ENCODE measurements around the gene EIF6.

Gene EIF6

GRCh38 chr20:35279533-35280174 lies 4.9 kb downstream of the EIF6 start:
- H3K27me3 ChIP-seq: no peaks in the 10 kb centered on the region
- no peak overlapping the region for H3K4me3 ChIP-seq (ENCODE audit: low read depth, low read length)
- H3K36me3 ChIP-seq: peaks cover 37% of the 10 kb centered on the region
- H3K4me1 ChIP-seq: no peaks in the 10 kb centered on the region
- H3K9me3 ChIP-seq: no peaks in the 10 kb centered on the region
- TF ChIP-seq CTCF (IDR thresholded peaks at IDR 0.05; ENCODE audit: low read depth, low read length): no peak
- no peak for DNase-seq

GRCh38 chr20:35279040-35279439 lies 5.5 kb downstream of the EIF6 start:
- no peak for TF ChIP-seq CTCF (IDR thresholded peaks at IDR 0.05; ENCODE audit: low read depth, low read length)
- Histone ChIP-seq H3K27me3 (no peaks in the 10 kb centered on the region), H3K4me3 (ENCODE audit: low read depth, low read length) (no peak overlapping the region), H3K4me1 (no peaks in the 10 kb centered on the region), H3K36me3 (peaks cover 34% of the 10 kb centered on the region), H3K9me3 (no peaks in the 10 kb centered on the region)
- no peak for DNase-seq

GRCh38 chr20:35277531-35278395 lies 6.8 kb downstream of the EIF6 start, which contains the start of gene MMP24OS:
TSS of gene MMP24OS (minus strand) at chr20:35278122. CDS start at chr20:35277929, 193 bp downstream.
- peak; percentile 95 for DNase-seq
- Histone ChIP-seq H3K4me3 (ENCODE audit: low read depth, low read length) (peak within 1 kb of the TSS; percentile 64), H3K36me3 (peaks cover 31% of the 10 kb centered on the region), H3K4me1 (no peaks in the 10 kb centered on the region), H3K27me3 (no peaks in the 10 kb centered on the region), H3K9me3 (no peaks in the 10 kb centered on the region)
- peak; percentile 9; the same call in 1 of the 2 replicates for TF ChIP-seq CTCF (IDR thresholded peaks at IDR 0.05; ENCODE audit: low read depth, low read length)

- H3K4me1 ChIP-seq: no peaks in the 10 kb centered on the region
- no peaks in the 10 kb centered on the region for H3K27me3 ChIP-seq
- DNase-seq: no peak
- no peaks in the 10 kb centered on the region for H3K9me3 ChIP-seq
- peak overlapping the region; percentile 64 for H3K4me3 ChIP-seq (ENCODE audit: low read depth, low read length)
- H3K36me3 ChIP-seq: peaks cover 28% of the 10 kb centered on the region
- no peak for TF ChIP-seq CTCF (IDR thresholded peaks at IDR 0.05; ENCODE audit: low read depth, low read length)
Observed at GRCh38 chr20:35277127-35277526, 7.4 kb downstream of the EIF6 start.

- DNase-seq: no peak
- peaks cover 27% of the 10 kb centered on the region for H3K36me3 ChIP-seq
- H3K4me3 ChIP-seq (ENCODE audit: low read depth, low read length): no peak overlapping the region; the same call in 1 of the 2 replicates
- H3K9me3 ChIP-seq: no peaks in the 10 kb centered on the region
- no peak for TF ChIP-seq CTCF (IDR thresholded peaks at IDR 0.05; ENCODE audit: low read depth, low read length)
- H3K27me3 ChIP-seq: no peaks in the 10 kb centered on the region
- no peaks in the 10 kb centered on the region for H3K4me1 ChIP-seq
Observed at GRCh38 chr20:35276408-35276807, 8.2 kb downstream of the EIF6 start.
